Measurements from ENCODE around the gene EIF4ENIF1.
"Not testable (repeated sequence)": the region's sequence is repeated elsewhere in the genome, so short reads cannot be mapped to it uniquely, and the experiment has no call there.

The EIF4ENIF1 gene, protein sequence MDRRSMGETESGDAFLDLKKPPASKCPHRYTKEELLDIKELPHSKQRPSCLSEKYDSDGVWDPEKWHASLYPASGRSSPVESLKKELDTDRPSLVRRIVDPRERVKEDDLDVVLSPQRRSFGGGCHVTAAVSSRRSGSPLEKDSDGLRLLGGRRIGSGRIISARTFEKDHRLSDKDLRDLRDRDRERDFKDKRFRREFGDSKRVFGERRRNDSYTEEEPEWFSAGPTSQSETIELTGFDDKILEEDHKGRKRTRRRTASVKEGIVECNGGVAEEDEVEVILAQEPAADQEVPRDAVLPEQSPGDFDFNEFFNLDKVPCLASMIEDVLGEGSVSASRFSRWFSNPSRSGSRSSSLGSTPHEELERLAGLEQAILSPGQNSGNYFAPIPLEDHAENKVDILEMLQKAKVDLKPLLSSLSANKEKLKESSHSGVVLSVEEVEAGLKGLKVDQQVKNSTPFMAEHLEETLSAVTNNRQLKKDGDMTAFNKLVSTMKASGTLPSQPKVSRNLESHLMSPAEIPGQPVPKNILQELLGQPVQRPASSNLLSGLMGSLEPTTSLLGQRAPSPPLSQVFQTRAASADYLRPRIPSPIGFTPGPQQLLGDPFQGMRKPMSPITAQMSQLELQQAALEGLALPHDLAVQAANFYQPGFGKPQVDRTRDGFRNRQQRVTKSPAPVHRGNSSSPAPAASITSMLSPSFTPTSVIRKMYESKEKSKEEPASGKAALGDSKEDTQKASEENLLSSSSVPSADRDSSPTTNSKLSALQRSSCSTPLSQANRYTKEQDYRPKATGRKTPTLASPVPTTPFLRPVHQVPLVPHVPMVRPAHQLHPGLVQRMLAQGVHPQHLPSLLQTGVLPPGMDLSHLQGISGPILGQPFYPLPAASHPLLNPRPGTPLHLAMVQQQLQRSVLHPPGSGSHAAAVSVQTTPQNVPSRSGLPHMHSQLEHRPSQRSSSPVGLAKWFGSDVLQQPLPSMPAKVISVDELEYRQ

DNA sequence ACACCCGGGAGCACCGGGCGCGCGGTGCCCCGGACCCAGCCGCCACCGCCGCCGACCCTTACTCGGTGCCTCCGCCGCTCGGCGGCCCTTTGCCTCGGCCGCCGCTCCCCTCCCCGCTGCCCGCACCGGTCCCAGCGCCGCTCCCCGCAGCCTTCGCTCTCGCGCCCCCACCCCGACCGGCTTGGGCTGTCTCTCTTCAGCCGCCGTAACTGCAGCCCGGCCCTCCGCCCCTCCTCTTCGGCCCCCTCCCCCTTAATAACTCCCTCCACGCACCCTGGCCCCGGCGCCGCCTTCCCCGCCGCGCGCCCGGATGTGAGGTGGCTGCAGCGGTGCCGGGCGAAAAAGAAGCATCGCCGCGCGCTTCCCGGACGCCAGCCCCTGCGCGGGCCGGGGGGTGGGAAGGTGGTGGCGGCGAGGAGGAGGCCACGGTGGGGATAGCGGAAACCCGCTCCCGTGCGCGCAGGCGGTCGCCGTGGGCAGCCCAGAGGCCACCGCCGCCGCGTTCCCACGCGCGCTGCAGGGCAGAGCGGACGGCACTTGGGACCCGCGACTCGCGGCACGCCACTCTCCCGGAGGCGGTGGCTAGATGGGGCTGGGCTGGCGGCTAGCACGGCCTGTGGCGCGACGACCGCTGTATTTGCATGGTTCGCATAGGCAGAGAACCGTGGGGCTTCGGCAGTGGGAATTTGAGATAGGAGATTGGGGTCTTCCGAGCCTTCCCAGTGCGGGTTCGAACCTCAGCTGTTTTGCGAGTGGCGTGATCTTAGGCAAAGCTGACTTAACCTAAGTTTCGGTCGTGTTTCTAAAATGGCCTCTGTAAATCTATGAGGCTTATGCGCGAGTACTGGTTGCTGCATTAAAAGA lies at the start of gene EIF4ENIF1:
TSS of gene EIF4ENIF1 (minus strand) at position 211 of the 864 bp plus-strand sequence. CDS start 1,124 bp downstream, outside the sequence.
- peak; percentile 69 to 78 (median 70) for DNase-seq (ENCODE audit: low read depth in 2 of 3, low spot score in 1 of 3)

DNA sequence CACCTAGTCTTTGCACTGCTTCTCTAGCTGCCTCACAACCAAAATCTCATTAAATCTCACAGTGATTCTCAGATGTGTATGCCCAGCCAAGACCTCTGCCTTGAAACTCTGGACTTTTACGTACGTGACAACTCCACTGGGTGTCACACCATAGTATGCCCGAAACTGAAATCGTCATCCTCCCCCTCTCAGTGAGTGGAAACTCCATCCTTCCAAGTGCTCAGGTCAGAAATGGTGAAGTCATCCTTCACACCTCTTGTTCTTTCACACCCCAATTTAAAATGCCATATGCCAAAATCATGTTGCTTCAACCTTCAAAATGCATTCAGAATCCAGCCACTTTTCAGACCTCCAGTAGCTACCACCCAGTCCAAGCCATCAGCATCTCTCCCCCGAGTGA lies 49.2 kb upstream of the EIF4ENIF1 start:
- peak; percentile 32 to 56 (median 40) for DNase-seq (ENCODE audit: low read depth in 2 of 3, low spot score in 1 of 3)

DNA sequence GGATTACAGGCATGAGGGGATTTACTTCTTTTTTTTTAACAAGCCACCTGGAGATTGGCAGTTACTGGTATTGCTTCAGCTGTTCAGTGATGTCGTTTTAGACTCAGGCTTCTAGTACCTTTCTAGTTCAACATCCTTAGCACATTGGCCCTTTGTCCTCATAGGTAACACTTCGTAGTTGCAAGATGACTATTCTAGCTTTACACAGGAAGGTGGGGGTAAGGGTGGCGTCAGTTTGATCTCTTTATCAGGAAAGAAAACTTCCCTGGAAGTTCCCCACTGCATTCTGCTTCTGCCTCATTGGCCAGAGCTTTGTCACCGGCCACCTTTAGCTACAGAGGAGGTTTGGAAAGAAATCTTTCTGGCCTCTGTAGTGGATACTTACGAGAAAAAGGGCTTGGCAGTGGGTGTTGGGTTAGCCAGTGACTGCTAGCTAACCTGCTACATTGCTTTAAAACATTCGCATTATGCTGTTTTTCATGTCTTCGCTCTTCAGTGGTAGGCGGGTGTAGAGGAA lies 47.4 kb upstream of the EIF4ENIF1 start:
- peak; percentile 38 to 56 (median 54) for DNase-seq (ENCODE audit: low read depth in 2 of 3, low spot score in 1 of 3)

DNA sequence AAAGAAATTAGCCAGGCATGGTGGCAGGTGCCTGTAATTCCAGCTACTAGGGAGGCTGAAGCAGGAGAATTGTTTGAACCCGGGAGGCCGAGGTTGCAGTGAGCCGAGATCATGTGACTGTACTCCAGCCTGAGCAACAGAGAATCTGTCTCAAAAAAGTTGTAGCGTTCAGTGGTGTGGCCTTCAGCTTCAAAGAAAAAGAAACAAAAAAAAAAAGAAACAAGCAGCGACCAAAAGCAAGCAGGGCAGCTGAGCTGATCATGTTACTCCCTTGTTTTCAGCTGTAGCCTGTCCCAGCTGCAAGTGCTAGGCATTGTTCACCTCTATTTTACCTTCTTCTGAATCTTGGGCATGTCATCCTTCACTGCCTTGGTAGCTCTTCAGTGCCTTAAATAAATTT lies 43.7 kb upstream of the EIF4ENIF1 start:
- DNase-seq (ENCODE audit: low read depth in 2 of 3, low spot score in 1 of 3), result no peak

DNA sequence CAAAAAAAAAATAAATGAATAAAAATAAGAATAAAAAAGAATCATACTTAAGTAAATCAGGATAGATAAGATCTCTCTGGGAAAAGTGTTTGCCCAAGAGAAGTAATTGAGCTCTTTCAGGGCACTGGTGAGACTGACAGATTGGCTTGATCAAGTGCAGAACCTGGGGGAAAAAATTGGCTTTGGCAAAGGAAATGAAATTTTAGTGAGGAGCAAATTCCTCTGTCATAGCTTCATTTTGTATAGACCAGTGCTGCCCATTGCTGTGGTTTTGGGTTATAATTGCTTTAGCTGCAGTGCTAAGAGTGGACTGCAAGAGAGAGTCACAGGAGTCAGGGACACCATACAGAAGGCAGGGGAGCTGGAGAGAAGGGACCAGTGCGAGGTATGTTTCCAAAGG lies 42.4 kb upstream of the EIF4ENIF1 start:
- no peak for DNase-seq (ENCODE audit: low read depth in 2 of 3, low spot score in 1 of 3)

DNA sequence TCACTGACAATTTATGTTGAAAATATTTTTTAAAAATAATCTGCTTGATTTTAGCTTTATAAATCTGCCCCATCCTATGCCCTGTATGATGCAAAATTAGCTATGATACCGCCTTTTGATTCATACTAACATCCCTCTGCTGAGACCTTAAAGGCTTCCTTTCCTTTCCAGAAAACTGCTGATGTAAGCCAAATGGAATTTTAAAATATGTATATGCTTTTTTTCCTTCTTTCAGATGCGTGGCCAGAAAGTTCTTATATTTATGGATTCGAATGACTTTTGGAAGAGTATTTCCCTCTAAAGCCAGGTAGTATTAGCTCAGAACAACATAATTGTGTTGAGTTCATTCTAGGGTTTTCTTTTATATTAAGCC lies 41.2 kb upstream of the EIF4ENIF1 start:
- DNase-seq (ENCODE audit: low read depth in 2 of 3, low spot score in 1 of 3), result no peak

DNA sequence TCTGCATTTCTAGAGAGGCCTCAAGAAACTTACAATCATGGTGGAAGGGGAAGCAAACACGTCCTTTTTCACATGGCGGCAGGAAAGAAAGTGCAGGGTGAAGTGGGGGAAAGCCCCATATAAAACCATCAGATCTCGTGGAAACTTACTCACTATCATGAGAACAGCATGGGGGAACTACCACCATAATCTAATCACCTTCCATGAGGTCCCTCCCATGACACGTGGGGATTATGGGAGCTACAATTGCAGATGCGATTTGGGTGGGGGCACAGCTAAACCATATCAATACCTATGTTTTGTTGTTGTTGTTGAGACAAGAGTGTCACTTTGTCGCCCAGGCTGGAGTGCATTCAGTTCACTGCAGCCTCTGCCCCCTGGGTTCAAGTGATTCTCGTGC lies 36.6 kb upstream of the EIF4ENIF1 start:
- peak; percentile 35 to 53 (median 44) for DNase-seq (ENCODE audit: low read depth in 2 of 3, low spot score in 1 of 3)

DNA sequence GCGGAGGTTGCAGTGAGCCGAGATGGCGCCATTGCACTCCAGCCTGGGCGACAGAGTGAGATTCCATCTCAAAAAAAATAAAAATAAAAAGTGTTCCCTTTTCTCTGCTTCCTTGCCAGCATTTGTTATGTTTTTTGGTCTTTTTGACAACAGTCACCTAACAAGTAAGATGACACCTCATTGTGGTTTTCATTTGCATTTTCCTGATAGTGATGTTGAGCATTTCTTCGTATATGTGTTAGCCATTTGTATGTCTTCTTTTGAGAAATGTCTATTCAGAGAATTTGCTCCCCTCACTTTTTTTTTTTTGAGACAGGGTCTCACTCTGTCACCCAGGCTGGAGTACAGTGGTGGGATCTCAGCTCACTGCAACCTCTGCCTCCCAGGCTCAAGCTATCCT lies 34.5 kb upstream of the EIF4ENIF1 start:
- DNase-seq (ENCODE audit: low read depth in 2 of 3, low spot score in 1 of 3), result not testable (repeated sequence)

DNA sequence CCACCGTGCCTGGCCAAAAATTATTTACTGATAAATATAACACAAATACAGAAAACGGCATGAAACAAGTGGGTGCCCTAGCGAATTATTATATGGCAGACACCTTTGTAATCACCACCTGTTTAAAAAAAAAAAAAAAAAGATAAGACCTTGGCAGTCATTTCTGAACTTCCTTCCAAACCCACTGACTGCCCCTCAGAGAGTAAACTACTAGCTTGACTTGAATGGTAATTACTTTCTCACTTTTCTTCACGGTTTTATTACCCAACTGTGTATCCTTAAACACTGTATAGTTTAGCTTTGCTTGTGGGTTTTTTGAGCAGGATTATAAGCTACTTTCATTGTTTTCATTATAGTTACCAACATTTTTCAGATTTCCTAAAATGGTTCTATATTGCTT lies 30.4 kb upstream of the EIF4ENIF1 start:
- no peak for DNase-seq (ENCODE audit: low read depth in 2 of 3, low spot score in 1 of 3)

DNA sequence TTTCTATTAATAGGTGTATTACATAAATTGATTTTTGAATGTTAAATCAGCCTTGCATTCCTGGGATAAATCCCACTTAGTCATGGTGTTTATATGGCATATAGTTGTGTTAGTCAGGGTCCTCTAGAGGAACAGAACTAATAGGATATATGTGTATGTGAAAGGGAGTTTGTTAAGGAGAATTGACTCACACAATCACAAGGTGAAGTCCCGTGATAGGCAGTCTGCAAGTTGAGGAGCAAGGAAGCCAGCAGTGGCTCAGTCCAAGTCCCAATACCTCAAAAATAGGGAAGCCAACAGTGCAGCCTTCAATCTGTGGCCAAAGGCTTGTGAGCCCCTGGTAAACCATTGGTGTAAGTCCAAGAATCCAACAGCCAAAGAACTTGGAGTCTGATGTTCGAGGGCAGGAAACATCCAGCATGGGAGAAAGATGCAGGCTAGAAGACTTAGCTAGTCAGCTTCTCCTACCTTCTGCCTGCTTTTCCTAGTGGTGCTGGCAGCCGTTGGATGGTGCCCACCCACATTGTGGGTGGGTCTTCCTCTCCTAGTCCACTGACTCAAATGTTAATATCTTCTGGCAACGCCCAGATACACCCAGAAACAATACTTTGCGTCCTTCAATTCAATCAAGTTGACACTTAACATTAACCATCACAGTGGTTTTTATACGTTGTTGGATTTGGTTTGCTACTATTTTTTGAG lies 19.6 kb upstream of the EIF4ENIF1 start:
- no peak for DNase-seq (ENCODE audit: low read depth in 2 of 3, low spot score in 1 of 3)

DNA sequence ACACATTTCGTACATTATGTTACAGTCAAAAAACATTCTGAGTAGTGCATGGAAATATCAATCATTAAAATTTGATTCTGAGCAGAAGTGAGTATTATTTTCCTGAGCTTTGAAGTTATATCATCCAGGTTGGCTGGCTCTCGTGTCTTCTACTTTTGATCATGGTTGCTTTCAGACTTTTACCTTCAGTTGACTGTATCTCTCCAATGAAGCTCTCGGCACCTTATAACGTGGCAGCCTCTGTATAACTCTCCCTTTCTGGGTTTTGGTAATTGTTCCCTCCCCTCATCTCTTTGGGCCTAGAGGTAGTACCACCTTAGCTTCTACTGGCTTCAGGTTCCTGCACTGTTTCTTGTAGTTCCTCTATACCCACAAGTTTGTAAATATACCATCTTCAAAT lies 18.9 kb upstream of the EIF4ENIF1 start:
- DNase-seq (ENCODE audit: low read depth in 2 of 3, low spot score in 1 of 3), result no peak

DNA sequence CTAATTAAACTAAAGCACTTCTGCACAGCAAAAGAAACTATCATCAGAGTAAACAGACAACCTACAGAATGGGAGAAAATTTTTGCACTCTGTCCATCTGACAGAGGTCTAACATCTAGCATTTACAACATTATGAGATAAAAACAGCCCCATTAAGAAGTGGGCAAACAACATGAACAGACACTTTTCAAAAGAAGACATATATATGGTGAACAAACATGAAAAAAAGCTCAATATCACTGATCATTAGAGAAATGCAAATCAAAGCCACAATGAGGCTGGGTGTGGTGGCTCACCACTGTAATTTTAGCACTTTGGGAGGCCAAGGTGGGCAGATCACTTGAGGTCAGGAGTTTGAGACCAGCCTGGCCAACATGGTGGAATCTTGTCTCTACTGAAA lies 17.9 kb upstream of the EIF4ENIF1 start:
- not testable (repeated sequence) for DNase-seq (ENCODE audit: low read depth in 2 of 3, low spot score in 1 of 3)

DNA sequence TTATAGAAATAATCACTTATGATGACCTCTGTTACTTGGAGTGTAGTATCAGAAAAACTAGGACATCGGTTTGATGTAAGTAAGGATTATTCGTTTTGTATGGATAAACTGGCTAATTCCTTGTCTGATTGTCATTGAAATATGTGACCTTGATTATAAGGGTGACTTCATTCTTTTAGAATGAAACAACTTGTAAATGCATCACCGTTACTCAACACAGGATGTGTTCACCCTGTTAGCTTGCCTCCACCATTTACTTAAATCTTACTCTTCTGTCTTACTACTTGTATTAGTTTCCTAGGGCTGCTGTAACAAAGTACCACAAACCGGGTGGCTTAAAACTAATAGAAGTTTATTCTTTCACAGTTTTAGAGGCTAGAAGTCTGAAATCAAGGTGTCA lies 14.6 kb upstream of the EIF4ENIF1 start:
- no peak for DNase-seq (ENCODE audit: low read depth in 2 of 3, low spot score in 1 of 3)

DNA sequence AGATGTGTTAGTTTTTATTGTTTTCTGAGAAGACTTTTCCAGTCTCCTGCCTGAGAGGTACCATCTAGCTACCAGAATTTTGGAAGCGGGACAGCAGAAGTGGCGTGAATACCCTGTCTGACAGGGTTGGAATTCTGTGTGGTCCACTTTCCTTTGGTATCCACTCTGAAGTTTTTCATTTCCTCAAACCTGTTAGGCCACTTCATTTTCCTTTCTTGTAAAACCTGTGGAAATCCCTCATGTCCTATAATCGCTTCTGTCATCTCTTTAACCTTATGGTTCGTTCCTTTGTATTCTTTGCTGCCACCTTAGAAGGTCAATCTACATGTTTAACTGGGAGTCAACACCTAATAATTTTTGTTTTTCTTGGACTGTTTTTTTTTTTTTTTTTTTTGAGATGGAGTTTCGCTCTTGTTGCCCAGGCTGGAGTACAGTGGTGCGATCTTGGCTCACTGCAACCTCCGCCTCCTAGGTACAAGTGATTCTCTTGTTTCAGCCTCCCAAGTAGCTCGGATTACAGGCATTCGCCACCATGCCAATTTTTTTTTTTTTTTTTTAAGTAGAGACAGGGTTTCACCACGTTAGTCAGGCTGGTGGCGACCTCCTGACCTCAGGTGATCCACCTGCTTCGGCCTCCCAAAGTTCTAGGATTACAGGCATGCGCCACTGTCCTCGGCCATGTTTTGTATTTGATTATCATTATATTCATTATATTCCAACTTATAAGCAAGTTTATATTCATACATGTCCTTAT lies 13.7 kb upstream of the EIF4ENIF1 start:
- no peak for DNase-seq (ENCODE audit: low read depth in 2 of 3, low spot score in 1 of 3)

DNA sequence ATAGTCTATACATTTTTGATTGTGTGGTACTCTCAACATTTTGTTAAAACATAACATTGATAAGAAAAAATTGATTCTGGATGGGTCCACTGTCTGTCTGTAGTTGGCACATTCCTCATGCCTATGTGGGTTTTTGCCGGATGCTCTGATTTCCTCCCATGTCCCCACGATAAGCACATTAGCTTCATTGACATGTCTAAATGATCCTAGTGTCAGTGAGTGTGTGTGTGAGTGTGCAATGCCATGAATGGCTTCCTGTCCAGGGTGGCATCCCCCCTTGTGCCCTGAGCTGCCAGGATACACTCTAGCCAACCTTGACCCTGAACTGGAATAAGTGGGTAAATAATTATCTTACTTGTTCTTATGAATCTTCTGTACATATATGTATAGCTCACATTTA lies 12.1 kb upstream of the EIF4ENIF1 start:
- no peak for DNase-seq (ENCODE audit: low read depth in 2 of 3, low spot score in 1 of 3)

DNA sequence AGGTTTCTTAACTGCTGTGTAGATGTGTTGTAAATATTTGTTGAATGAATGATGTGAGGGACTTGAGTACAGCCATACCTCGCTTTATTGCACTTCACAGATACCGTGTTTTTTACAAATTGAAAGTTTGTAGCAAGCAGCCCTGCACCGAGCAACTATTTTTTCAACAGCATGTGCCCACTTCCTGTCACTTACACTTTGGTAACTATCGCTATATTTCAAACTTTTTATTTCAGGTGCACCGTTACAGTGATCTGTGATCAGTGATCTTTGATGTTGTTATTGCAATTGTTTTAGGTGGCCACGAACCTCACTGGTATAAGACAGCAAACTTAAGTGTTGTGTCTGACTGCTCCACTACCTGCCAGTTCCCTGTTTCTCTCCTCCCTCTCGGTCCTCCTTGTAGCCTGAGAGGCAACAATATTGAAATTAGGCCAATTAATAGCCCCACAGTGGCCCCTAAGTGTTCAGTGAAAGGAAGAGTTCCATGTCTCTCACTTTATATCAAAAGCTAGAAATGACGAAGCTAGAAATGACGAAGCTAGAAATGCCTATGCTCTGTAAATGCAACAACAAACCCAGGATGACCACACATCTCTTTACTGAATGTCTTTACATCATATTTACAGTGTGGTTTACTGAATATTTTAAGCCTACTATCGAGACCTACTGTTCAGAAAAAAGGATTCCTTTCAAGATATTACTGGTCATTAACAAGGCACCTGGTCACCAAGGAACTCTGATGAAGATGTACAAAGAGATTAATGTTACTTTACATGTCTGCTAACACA lies 7.7 kb upstream of the EIF4ENIF1 start:
- no peak for DNase-seq (ENCODE audit: low read depth in 2 of 3, low spot score in 1 of 3)

DNA sequence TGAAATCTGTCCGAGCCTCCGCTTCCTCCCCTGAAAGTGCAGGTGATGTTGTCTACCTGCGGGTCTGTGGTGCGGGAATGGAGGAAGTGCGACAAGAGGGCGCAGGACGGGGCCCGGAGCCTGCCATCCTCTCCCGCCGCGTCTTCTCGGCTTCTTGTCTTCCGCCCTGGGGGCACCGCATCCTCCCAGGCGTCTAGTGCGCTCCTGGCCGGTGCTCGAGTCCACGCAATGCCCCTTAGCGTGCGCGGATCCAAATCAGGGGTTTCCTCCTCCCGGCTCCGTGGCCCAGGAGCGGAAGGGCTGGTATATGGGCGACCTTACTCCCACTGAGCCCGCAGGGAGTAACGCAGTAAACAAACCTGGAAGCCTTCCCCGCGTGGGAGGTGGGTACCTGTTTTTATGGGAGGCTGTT lies 7.1 kb upstream of the EIF4ENIF1 start:
- DNase-seq (ENCODE audit: low read depth in 2 of 3, low spot score in 1 of 3), result peak in 2 of 3 donors; percentile 15 to 30

DNA sequence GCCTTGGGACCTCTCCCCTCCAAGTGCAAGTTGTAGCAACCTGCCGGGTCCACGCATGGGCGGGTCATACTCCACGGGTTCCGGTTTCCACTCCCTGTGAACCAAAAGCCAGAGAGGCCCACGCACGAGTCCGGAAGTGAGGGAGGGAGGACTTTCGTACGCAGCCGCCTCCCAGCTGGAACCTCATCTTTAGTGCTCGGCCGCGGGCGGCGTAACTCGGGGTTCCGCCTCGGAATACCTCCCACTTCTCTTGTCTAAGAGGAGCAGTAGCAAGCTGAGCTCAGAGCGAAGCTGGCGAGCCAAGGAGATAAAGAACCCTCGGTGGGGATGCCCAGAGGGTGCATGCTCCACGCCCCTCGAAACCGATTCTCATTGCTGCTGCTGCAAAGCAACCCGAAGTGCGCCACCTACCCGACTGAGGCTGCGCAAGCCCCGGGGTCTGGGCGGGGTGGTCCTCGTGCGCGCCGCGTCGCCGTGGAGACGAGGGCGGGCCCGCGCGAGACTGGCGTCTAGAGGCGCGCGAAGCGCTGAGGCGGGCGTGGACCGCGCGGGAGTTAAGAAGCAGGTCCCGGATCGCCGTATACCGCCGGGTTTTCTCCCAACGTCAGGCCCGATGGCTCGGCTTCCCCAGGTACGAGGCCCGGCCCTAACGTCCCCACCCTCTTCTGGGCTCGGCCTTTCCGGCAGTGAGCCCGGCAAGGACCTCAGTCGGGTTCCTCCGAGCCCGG lies 6.5 kb upstream of the EIF4ENIF1 start, which contains the start of gene SFI1:
TSS of gene SFI1 (plus strand) at position 530 of the 728 bp plus-strand sequence. CDS start 11,749 bp downstream, outside the sequence.
- DNase-seq (ENCODE audit: low read depth in 2 of 3, low spot score in 1 of 3), result peak; percentile 92 to 95 (median 93)
